Thyroid gland (tissue), 4 donors: ENCODE results near the gene SLC7A9. TPM values are rescaled to one million over a fixed set of nuclear protein-coding genes. Genes with fewer than 3 reads are reported as not detected.
"Not testable (repeated sequence)": the region's sequence is repeated elsewhere in the genome, so short reads cannot be mapped to it uniquely, and the experiment has no call there.

ENCODE experiments used
- DNase-seq, 2 donors: peaks; one replicate each; pipeline ENCODE4 v3.0.0-alpha.2; 2019
- H3K27ac ChIP-seq, 3 donors: fragments of 200-600 bp; sonication (generic); 1 replicate in 2 of 3; 2 replicates in 1 of 3; pipeline ENCODE4 v1.5.1; 2016 to 2019; ENCODE audit warnings: mild to moderate bottlenecking in 1 of 3, moderate library complexity in 1 of 3
- H3K27me3 ChIP-seq: fragments of 200-600 bp; sonication (generic); one replicate; pipeline ENCODE4 v1.5.1; 2019
- H3K36me3 ChIP-seq, 2 donors: fragments of 200-600 bp; sonication (generic); one replicate each; pipeline ENCODE4 v1.5.1; 2016 to 2019
- H3K4me1 ChIP-seq, 2 donors: fragments of 200-600 bp; sonication (generic); one replicate each; pipeline ENCODE4 v1.5.1; 2017 to 2019
- H3K4me3 ChIP-seq, 3 donors: fragments of 200-600 bp; sonication (generic); replicated peaks in 1 of 3; 1 replicate in 2 of 3; 2 replicates in 1 of 3; pipeline ENCODE4 v1.5.1; 2016; ENCODE audit warnings: mild to moderate bottlenecking in 1 of 3
- H3K9me3 ChIP-seq: fragments of 200-600 bp; sonication (generic); one replicate; pipeline ENCODE4 v1.5.1; 2017
- POLR2A ChIP-seq, 2 donors: fragments of 450-650 bp; IDR thresholded peaks; one replicate each; pipeline ENCODE4 v1.6.1; 2017; ENCODE audit warnings: antibody characterized with exemption in 2 of 2, mild to moderate bottlenecking in 2 of 2, moderate library complexity in 1 of 2
- WGBS, 2 donors: methylation state at CpG; one replicate each; pipeline ENCODE4 v1.1.5; 2017; 5-methylcytosine and 5-hydroxymethylcytosine counted together
- intact Hi-C: fragments of 100-400 bp; cut with DNase I; formaldehyde crosslinking; loops from one replicate; pipeline ENCODE4 v1.15.1; 2023
- total RNA-seq, 4 donors: library from RNA; depleted of rRNA; stranded (reverse); fragments of >200 nt; gene quantifications; one replicate each; pipeline ENCODE4 v1.2.3, GENCODE V29; 2016
- TF ChIP-seq, protein P1 (sequence below), 6 experiments: fragments of 200-600 bp in 3 of 6; fragments of 450-650 bp in 3 of 6; sonication (generic) in 3 of 6; IDR thresholded peaks; one replicate each; pipeline ENCODE4 v1.5.1; 2016 to 2019; ENCODE audit warnings: antibody characterized with exemption in 6 of 6, mild to moderate bottlenecking in 2 of 6, inconsistent platforms in 1 of 6, moderate library complexity in 1 of 6

SLC7A9 gene
- total RNA-seq, 4 donors from 2014 or later, result 0.67 to 2.1 (median 0.67) TPM; not detected in 1

DNA sequence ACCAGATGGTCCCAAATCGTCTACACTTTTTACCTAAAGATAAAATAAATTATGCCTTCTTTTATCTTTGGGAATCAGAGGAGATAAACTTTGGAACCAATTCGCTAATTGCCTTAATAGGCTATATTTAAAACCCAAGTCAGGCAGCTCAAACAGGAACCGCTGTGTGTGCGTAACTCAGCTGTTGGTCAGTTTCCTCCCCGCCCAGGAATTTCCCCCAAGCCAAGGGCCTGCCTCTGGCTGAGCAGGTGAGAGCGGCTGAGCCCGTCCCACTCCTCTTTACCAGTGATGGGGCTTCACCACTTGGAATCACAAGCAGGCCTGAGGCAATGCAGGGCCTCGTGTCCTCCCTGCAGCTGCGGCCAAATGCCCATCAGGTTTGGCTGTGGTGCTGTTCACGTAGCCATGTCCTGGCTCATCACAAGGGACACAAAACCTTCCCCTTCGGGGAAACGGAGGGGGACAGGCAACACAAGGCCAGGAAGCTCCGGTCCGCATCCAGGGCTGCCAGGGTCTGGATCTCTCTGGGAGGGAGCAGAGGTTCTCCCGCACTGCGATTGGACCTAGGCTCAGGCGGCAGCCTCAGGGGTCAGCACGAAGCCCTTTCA is 503 bp upstream of the SLC7A9 start:
- DNase-seq, result no peak
- Histone ChIP-seq H3K4me1 (no peaks in the 10 kb centered on the region), H3K27ac (no peak overlapping the region), H3K9me3 (no peaks in the 10 kb centered on the region), H3K27me3 (no peaks in the 10 kb centered on the region), H3K36me3 (no peaks in the 10 kb centered on the region), H3K4me3 (no peak overlapping the region)
- intact Hi-C loops, result no loop called here
- WGBS, 2 donors, result 64 to 76% methylated on average over 13 to 18 of the region's 18 CpGs
- TF ChIP-seq, protein P1, sequence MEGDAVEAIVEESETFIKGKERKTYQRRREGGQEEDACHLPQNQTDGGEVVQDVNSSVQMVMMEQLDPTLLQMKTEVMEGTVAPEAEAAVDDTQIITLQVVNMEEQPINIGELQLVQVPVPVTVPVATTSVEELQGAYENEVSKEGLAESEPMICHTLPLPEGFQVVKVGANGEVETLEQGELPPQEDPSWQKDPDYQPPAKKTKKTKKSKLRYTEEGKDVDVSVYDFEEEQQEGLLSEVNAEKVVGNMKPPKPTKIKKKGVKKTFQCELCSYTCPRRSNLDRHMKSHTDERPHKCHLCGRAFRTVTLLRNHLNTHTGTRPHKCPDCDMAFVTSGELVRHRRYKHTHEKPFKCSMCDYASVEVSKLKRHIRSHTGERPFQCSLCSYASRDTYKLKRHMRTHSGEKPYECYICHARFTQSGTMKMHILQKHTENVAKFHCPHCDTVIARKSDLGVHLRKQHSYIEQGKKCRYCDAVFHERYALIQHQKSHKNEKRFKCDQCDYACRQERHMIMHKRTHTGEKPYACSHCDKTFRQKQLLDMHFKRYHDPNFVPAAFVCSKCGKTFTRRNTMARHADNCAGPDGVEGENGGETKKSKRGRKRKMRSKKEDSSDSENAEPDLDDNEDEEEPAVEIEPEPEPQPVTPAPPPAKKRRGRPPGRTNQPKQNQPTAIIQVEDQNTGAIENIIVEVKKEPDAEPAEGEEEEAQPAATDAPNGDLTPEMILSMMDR (IDR thresholded peaks at IDR 0.05), result no peak
- TF ChIP-seq POLR2A (IDR thresholded peaks at IDR 0.05), result no peak

DNA sequence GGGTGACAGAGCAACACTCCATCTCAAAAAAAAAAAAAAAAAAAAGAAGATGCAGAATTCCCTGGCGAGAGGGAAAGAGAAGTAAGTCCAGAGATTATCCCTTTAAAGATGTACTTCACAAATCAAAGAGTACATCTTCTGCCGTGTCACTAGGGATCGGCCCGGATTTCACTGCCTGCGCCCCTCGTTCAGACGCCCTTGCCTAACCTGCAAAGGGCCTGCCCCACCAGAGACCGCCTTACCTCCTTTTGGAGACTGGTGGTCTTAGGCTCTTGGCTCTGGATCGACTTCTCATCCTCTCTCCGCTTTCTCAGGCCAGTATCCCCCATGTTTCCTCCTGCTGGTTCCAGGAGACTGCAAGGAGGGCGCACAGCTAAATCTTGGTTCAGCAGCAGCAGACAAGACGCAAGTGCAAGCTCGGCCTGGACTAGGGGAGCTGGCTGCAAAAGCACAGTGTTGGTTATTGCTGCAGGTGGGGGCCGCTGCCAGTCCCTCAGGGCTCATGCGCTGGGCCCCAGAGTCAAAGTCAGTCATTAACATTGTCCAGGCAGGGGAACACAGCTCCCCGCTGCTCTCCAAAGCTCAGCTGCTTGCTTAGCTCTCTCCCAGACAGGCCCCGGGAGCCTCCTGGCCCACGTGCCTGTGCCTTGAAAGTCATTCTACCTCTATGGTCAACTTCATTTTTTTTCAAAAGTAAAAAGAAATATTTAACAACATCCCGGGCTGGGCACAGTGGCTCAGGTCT is 1.2 kb downstream of the SLC7A9 start:
- TF ChIP-seq, protein P1 (IDR thresholded peaks at IDR 0.05), result no peak
- TF ChIP-seq POLR2A (IDR thresholded peaks at IDR 0.05), result no peak
- Histone ChIP-seq H3K4me3 (no peak overlapping the region), H3K4me1 (no peaks in the 10 kb centered on the region), H3K27me3 (no peaks in the 10 kb centered on the region), H3K9me3 (no peaks in the 10 kb centered on the region), H3K27ac (no peak overlapping the region), H3K36me3 (no peaks in the 10 kb centered on the region)
- intact Hi-C loops, result no loop called here
- DNase-seq, result no peak
- 87 to 88% methylated on average over 18 to 19 of the region's 19 CpGs for WGBS, 2 donors

DNA sequence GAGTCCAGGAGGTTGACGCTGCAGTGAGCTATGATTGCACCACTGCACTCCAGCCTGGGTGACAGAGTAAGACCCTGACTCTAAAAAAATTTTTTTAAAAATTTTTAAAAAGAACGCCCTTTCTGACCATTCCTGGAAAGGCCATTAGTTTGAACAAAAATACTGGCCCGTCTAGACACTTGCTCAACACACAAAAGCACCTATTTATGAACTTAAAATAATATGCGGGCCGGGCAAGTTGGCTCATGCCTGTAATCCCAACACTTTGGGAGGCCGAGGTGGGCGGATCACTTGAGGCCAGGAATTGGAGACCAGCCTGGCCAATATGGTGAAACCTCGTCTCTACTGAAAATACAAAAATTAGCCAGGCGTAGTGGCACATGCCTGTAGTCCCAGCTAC is 2.1 kb downstream of the SLC7A9 start:
- DNase-seq, H3K27me3 ChIP-seq, H3K4me3 ChIP-seq, intact Hi-C loops, H3K27ac ChIP-seq, H3K36me3 ChIP-seq, H3K4me1 ChIP-seq, H3K9me3 ChIP-seq: not testable (repeated sequence)
- WGBS, 2 donors, result 80 to 82% methylated on average over 9 of the region's 9 CpGs

DNA sequence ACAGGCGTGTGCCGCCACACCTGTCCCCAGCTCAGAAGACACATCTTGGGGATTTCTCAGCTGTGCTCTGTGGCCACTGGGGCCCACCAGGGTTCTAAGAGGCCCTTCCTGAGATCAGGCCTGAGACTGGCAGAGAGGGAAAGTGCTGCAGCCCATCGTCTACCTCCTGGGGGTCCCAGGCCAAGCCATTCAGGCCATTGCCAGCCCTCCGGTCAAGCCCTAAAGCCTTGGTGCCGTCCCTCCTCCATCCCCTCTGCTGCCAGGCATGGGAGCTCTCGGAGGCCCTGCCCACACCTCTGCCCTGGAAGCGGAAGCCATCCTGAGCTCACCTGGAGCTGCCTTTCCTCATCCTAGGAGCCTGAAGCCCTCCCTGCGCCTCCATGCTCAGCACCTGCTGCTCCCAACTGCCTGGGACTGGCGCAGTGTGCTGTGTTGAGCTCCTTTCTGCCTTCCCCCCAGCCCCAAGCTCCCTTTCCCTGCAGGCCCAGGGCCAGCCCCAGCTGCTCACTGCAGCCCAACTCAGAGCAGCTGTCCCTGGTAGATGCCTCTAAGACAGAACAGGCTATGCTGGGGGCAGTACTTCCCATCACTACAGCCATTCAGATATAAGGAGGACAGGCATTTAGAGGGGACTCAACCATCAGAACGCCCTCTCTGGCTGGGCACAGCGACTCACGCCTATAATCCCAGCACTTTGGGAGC is 2.9 kb downstream of the SLC7A9 start:
- TF ChIP-seq POLR2A (IDR thresholded peaks at IDR 0.05), result no peak
- Histone ChIP-seq H3K27me3 (no peaks in the 10 kb centered on the region), H3K4me3 (no peak overlapping the region), H3K9me3 (no peaks in the 10 kb centered on the region), H3K36me3 (no peaks in the 10 kb centered on the region), H3K27ac (no peak overlapping the region), H3K4me1 (no peaks in the 10 kb centered on the region)
- DNase-seq, result no peak
- intact Hi-C loops, result no loop called here
- WGBS, 2 donors, result 94 to 97% methylated on average over 5 to 9 of the region's 12 CpGs

DNA sequence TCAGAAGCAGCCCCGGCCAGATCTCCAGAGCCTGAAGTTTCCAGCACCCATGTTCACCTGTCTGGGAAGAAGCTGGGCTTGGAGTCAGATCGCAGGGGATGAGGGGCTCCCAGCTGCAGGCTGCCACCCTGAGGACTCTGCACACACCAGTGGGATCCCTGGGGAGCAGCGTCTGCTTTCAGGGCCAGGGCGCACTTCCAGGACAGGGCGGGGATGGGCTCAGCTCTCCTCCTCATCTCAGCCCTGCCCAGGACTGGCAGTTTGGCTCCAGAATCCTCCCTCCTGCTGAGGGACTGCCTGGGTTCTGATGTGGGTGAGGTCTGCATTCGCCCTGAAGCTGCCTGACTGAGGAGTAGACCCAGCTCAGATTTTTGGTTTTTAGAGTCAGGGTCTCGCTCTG is 3.5 kb downstream of the SLC7A9 start:
- 76 to 84% methylated on average over 2 to 5 of the region's 7 CpGs for WGBS, 2 donors
- Histone ChIP-seq H3K36me3 (no peaks in the 10 kb centered on the region), H3K27me3 (no peaks in the 10 kb centered on the region), H3K9me3 (no peaks in the 10 kb centered on the region), H3K27ac (no peak overlapping the region), H3K4me1 (peaks cover 0 to 4% of the 10 kb centered on the region in 2 donors), H3K4me3 (no peak overlapping the region)
- intact Hi-C loops, result no loop called here
- no peak for DNase-seq
- no peak for TF ChIP-seq POLR2A (IDR thresholded peaks at IDR 0.05)
- TF ChIP-seq, protein P1 (IDR thresholded peaks at IDR 0.05), result no peak

DNA sequence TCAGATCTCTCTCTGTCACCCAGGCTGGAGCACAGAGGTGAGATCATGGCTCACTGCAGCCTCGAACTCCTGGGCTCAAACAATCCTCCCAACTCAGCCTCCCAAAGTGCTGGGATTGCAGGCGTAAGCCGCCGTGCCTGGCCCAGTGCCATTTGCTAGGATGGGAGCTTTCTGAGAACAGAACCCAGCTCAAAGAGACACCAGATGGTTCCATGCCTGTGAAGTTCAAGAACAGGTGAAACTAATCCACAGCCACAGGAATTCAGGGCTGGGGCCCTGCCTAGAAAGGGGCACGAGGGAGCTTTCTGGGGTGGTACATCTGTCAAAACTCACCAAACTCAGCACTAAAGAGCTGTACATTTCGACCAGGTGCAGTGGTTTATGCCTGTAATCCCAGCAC is 4.2 kb downstream of the SLC7A9 start:
- no peak overlapping the region for H3K4me3 ChIP-seq
- H3K27me3 ChIP-seq, result no peaks in the 10 kb centered on the region
- H3K4me1 ChIP-seq, result peaks cover 0 to 4% of the 10 kb centered on the region in 2 donors
- WGBS, 2 donors, result 88 to 89% methylated on average over 6 of the region's 6 CpGs
- no peak for TF ChIP-seq POLR2A (IDR thresholded peaks at IDR 0.05)
- TF ChIP-seq, protein P1 (IDR thresholded peaks at IDR 0.05), result no peak
- H3K27ac ChIP-seq, result no peak overlapping the region
- no peaks in the 10 kb centered on the region for H3K9me3 ChIP-seq
- H3K36me3 ChIP-seq, result no peaks in the 10 kb centered on the region
- no peak for DNase-seq
- intact Hi-C loops, result no loop called here
